Stomach (tissue), 9 donors: ENCODE results near the gene ITPKB. TPM values are rescaled to one million over a fixed set of nuclear protein-coding genes. Genes with fewer than 3 reads are reported as not detected.
A peak's percentile ranks its signal among the peaks of the same experiment; 100 is the strongest.

ENCODE experiments used
- DNase-seq, 2 donors: peaks; one replicate each; pipeline versions ENCODE4 v3.0.0 to v3.0.0-alpha.2; 2013 to 2019
- H3K27ac ChIP-seq, 5 donors: fragments of 200-600 bp in 4 of 5; sonication (generic) in 4 of 5; one replicate each; pipeline ENCODE4 v1.5.1; 2013 to 2019; ENCODE audit warnings: mild to moderate bottlenecking in 1 of 5, moderate library complexity in 1 of 5
- H3K27me3 ChIP-seq, 3 donors: fragments of 200-600 bp; sonication (generic); one replicate each; pipeline ENCODE4 v1.5.1; 2017 to 2019; ENCODE audit warnings: mixed run types in 1 of 3
- H3K36me3 ChIP-seq, 4 donors: fragments of 200-600 bp; sonication (generic); 1 replicate in 3 of 4; 2 replicates in 1 of 4; pipeline ENCODE4 v1.5.1; 2016 to 2019
- H3K4me1 ChIP-seq, 4 donors: fragments of 200-600 bp; sonication (generic); one replicate each; pipeline ENCODE4 v1.5.1; 2016 to 2019
- H3K4me3 ChIP-seq, 4 donors: fragments of 200-600 bp; sonication (generic) in 3 of 4; one replicate each; pipeline ENCODE4 v1.5.1; 2016 to 2019; ENCODE audit warnings: mild to moderate bottlenecking in 1 of 4
- H3K9me3 ChIP-seq, 4 donors: fragments of 200-600 bp; sonication (generic); one replicate each; pipeline ENCODE4 v1.5.1; 2016 to 2019
- EP300 ChIP-seq: sonication (generic); formaldehyde crosslinking; IDR thresholded peaks from one replicate; pipeline ENCODE4 v1.6.1; 2017; ENCODE audit warnings: antibody characterized with exemption
- POLR2A ChIP-seq, 4 donors: fragments of 450-650 bp; IDR thresholded peaks; one replicate each; pipeline ENCODE4 v1.6.1; 2016; ENCODE audit warnings: antibody characterized with exemption in 4 of 4, control low read depth in 2 of 4, mild to moderate bottlenecking in 1 of 4, moderate library complexity in 1 of 4
- POLR2AphosphoS5 ChIP-seq, 3 donors: sonication (generic); formaldehyde crosslinking; IDR thresholded peaks; one replicate each; pipeline ENCODE4 v1.6.1; 2016; ENCODE audit warnings: antibody characterized with exemption in 3 of 3
- WGBS, 5 donors: extraction: QIAGEN DNeasy Blood & Tissue Kit in 3 of 5; methylation state at CpG; one replicate each; pipeline versions ENCODE4 v1.1.5 to v1.1.7; 2013 to 2018; 5-methylcytosine and 5-hydroxymethylcytosine counted together
- intact Hi-C: fragments of 100-400 bp; cut with DNase I; formaldehyde crosslinking; loops from one replicate; pipeline ENCODE4 v1.15.1; 2023; ENCODE audit warnings: low total_unique reads
- polyA plus RNA-seq, 3 donors: library from polyadenylated mRNA; stranded (reverse); fragments of 200-250 nt; gene quantifications; one replicate each; pipeline ENCODE4 v1.2.3, GENCODE V29; 2013
- total RNA-seq, 5 donors: library from RNA; depleted of rRNA; stranded (reverse); fragments of >200 nt; gene quantifications; one replicate each; pipeline versions ENCODE4 v1.1.0 to v1.2.3, GENCODE V29; 2014 to 2016
- TF ChIP-seq, protein P1 (sequence below), 7 experiments: fragments of 450-650 bp in 4 of 7; fragments of 200-600 bp in 3 of 7; sonication (generic) in 3 of 7; IDR thresholded peaks; one replicate each; pipeline ENCODE4 v1.5.1; 2016 to 2019; ENCODE audit warnings: antibody characterized with exemption in 7 of 7, control low read depth in 2 of 7, mild to moderate bottlenecking in 1 of 7
- donor health status: healthy with polysubstance abuse.
- donor health status: Bipolar disorder and iron deficiency.
- donor health status: healthy.

Gene ITPKB
- total and polyA plus RNA-seq, 8 donors: 3.8 to 38.8 (median 19.1) TPM

DNA sequence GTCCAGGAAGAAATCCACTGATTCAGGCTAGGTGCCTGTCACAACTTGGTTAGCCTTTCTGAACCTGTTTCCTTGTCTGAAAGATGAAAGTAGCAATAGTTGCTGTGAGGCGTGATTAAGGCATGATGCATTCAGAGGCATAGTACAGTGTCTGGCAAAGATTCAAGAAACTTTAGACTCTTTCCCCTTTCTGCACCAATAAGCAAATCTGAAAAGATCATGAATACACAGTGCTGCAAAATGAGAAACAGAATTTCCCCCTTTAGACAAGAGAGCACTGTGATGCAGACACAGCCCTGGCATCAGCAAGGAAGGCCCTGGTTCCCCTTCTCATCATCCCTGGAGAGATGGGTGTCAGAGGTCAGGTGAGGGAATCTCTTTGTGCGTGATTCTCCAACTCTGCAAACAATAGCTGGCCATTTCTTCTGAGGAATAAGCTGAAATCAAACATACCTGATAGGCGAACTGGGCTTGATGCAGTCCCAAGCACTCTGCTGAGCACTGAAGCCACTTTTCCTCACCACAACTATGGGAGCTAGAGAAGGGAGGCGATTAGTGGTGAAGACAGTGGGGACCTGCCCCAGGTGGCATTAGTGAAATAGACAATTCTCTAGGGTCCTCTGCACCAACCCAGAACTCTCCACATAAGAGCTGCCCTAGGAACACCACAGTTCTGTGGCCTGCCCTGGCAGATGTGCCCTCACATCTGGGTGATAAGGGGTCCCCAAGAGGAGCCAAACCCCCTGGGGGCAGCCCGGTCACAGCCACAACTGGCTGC is 41.7 kb downstream of the ITPKB start:
- Histone ChIP-seq H3K36me3 (no peaks in the 10 kb centered on the region), H3K4me1 (peaks cover 7 to 84% (median 51%) of the 10 kb centered on the region in 4 donors), H3K27ac (peak overlapping the region in 4 of 5 donors; percentile 23 to 99 (median 62)), H3K27me3 (no peaks in the 10 kb centered on the region), H3K4me3 (no peak overlapping the region), H3K9me3 (no peaks in the 10 kb centered on the region)
- TF ChIP-seq EP300 (no peak), POLR2A (IDR thresholded peaks at IDR 0.05) (no peak), POLR2AphosphoS5 (IDR thresholded peaks at IDR 0.05) (peak in 2 of 3 donors; percentile 54 to 58)
- TF ChIP-seq, protein P1, sequence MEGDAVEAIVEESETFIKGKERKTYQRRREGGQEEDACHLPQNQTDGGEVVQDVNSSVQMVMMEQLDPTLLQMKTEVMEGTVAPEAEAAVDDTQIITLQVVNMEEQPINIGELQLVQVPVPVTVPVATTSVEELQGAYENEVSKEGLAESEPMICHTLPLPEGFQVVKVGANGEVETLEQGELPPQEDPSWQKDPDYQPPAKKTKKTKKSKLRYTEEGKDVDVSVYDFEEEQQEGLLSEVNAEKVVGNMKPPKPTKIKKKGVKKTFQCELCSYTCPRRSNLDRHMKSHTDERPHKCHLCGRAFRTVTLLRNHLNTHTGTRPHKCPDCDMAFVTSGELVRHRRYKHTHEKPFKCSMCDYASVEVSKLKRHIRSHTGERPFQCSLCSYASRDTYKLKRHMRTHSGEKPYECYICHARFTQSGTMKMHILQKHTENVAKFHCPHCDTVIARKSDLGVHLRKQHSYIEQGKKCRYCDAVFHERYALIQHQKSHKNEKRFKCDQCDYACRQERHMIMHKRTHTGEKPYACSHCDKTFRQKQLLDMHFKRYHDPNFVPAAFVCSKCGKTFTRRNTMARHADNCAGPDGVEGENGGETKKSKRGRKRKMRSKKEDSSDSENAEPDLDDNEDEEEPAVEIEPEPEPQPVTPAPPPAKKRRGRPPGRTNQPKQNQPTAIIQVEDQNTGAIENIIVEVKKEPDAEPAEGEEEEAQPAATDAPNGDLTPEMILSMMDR (IDR thresholded peaks at IDR 0.05): no peak
- peak in 1 of 2 donors; percentile 73 for DNase-seq
- intact Hi-C loops: no loop called here
- 57 to 71% (median 63%) methylated on average over 4 to 5 of the region's 5 CpGs for WGBS, 5 donors

DNA sequence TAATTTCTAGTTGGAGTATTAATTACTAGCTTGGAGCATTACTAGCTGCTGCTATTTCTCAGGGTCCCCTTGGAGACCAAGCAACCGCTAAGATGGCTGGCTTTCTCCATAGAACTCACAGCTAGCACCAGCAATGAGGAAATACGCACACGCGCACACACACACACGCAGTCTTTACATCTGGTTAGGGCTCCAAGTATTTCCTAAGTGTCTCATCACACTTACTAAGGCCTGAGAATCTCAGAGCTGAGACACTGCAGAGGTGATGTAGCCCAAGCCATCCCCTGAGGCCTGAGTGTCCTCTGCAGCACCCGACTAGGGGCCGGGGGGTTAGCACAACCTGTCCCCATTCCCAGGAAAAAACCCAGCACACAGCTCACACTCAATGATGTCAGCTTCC is 42.5 kb downstream of the ITPKB start:
- intact Hi-C loops: no loop called here

DNA sequence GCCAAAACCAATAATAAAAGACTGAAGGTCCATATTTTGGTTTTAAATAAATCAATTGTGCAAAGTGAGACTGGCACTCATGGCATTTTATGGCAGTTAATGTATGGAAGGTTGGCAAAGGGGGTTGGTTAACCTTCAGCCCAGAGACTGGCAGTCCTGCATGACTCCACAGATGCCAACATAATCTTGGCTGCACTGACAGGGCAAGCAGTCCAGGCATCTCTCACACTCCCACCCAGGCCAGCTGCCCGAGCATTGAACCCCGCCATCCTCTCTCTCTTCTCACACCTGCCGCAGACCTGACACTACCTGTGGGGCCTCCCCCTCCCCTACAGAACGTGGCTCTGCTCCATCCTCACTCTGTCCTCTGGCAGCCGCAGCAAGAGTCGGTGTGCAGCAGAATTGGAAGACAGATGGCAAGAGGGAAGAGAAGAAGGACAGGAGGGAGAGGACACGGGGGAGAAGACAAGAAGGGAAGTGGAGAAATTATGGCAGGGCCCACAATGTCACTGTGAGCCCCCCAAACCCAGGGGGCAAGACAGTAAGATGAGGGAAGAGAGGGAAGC is 43.7 kb downstream of the ITPKB start:
- DNase-seq: no peak
- Histone ChIP-seq H3K4me1 (peaks cover 11 to 87% (median 52%) of the 10 kb centered on the region in 4 donors), H3K36me3 (no peaks in the 10 kb centered on the region), H3K4me3 (no peak overlapping the region), H3K9me3 (no peaks in the 10 kb centered on the region), H3K27ac (peak overlapping the region in 3 of 5 donors; percentile 11 to 99 (median 73)), H3K27me3 (no peaks in the 10 kb centered on the region)
- WGBS, 5 donors: 71 to 90% (median 82%) methylated on average over 7 of the region's 7 CpGs
- intact Hi-C loops: no loop called here
- TF ChIP-seq EP300 (no peak), POLR2AphosphoS5 (IDR thresholded peaks at IDR 0.05) (no peak), POLR2A (IDR thresholded peaks at IDR 0.05) (no peak)

More for the DNA sequence above, 42.5 kb downstream of the ITPKB start:
- H3K4me3 ChIP-seq: no peak overlapping the region
- WGBS, 5 donors: 88 to 99% (median 96%) methylated on average over 7 of the region's 7 CpGs
- TF ChIP-seq EP300 (no peak), POLR2AphosphoS5 (IDR thresholded peaks at IDR 0.05) (no peak), POLR2A (IDR thresholded peaks at IDR 0.05) (no peak)
- H3K36me3 ChIP-seq: no peaks in the 10 kb centered on the region
- peaks cover 6 to 84% (median 47%) of the 10 kb centered on the region in 4 donors for H3K4me1 ChIP-seq
- H3K27ac ChIP-seq: peak overlapping the region in 4 of 5 donors; percentile 23 to 99 (median 62)
- DNase-seq: no peak
- H3K9me3 ChIP-seq: no peaks in the 10 kb centered on the region
- no peaks in the 10 kb centered on the region for H3K27me3 ChIP-seq

DNA sequence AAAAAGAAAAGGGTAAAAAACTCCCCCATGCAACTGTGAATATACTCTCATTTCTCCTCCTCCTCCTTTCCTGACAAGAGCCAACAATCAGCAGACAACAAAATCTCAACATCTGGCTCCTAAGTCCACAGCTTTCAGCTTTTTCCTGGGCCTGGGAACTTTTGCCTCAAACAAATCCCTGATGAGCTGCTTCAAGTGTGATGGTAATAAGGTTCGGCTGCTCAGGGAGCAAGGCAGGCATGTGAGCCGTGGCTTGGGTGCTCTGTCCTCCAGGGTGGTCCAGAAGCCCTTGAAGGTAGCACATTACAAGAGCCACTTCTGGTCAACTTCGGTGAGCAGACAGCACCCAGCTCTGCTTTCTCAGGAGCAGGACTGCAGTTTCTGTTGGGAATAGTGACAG is 46.3 kb downstream of the ITPKB start:
- intact Hi-C loops: no loop called here
- no peak for TF ChIP-seq POLR2AphosphoS5 (IDR thresholded peaks at IDR 0.05)
- no peak for TF ChIP-seq POLR2A (IDR thresholded peaks at IDR 0.05)
- no peak for TF ChIP-seq EP300
- TF ChIP-seq, protein P1 (IDR thresholded peaks at IDR 0.05): no peak
- H3K4me1 ChIP-seq: peaks cover 17 to 95% (median 62%) of the 10 kb centered on the region in 4 donors
- no peaks in the 10 kb centered on the region for H3K9me3 ChIP-seq
- no peaks in the 10 kb centered on the region for H3K27me3 ChIP-seq
- H3K36me3 ChIP-seq: no peaks in the 10 kb centered on the region
- DNase-seq: peak in 1 of 2 donors; percentile 62
- peak overlapping the region; percentile 59 to 99 (median 74) for H3K27ac ChIP-seq
- WGBS, 5 donors: 60 to 81% (median 78%) methylated on average over 3 of the region's 3 CpGs
- no peak overlapping the region for H3K4me3 ChIP-seq

DNA sequence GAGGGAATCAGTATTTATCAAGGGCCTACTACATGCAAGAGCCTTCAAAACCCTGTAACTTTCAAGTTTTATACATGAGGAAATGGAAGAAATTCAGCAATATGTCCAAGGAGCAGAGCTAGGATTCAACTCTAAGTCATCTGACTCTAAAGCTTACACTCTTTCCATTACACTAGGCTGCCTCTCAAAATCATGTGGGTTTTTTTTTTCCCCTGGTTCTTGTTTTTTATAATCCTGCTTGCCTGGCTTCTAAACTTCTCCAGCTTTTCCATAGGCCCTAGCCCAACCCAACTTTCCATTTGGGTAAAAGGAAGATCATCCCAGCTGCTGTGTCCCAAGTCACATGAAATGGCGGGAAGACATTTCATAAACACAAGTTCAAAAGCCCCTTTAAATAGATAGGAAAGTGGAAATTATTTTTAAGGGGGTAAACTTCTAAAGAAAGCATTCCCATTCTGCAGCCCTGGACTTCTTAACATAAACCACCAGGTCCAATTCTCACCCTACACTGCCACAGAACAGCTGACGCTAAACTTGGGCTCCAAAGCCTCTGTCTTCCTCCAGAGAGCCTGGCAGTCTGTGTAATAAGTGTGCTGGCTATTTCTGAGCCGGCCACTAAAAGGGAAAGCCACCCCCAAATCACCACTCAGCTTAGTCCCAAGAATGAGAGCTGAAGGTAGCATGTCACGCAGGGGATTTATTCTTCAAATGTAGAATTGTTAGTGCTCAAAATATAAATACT is 46.9 kb downstream of the ITPKB start:
- no peak for DNase-seq
- peaks cover 23 to 95% (median 59%) of the 10 kb centered on the region in 4 donors for H3K4me1 ChIP-seq
- no peak overlapping the region for H3K4me3 ChIP-seq
- H3K27ac ChIP-seq: peak overlapping the region in 4 of 5 donors; percentile 68 to 99 (median 76)
- no peaks in the 10 kb centered on the region for H3K36me3 ChIP-seq
- H3K9me3 ChIP-seq: no peaks in the 10 kb centered on the region
- WGBS, 5 donors: 58 to 84% (median 75%) methylated on average over 4 of the region's 4 CpGs
- TF ChIP-seq EP300 (no peak), POLR2A (IDR thresholded peaks at IDR 0.05) (no peak)
- intact Hi-C loops: no loop called here
- no peaks in the 10 kb centered on the region for H3K27me3 ChIP-seq
